IPS DF 4.7 (cell line): ENCODE measurements around the gene PSMD13.
A peak's percentile ranks its signal among the peaks of the same experiment; 100 is the strongest.

Experiments
- DNase-seq: peaks from one replicate; pipeline ENCODE4 v3.0.0-alpha.2; 2013; ENCODE audit warnings: low spot score; ENCODE audit errors: extremely low read depth

Gene PSMD13

DNA sequence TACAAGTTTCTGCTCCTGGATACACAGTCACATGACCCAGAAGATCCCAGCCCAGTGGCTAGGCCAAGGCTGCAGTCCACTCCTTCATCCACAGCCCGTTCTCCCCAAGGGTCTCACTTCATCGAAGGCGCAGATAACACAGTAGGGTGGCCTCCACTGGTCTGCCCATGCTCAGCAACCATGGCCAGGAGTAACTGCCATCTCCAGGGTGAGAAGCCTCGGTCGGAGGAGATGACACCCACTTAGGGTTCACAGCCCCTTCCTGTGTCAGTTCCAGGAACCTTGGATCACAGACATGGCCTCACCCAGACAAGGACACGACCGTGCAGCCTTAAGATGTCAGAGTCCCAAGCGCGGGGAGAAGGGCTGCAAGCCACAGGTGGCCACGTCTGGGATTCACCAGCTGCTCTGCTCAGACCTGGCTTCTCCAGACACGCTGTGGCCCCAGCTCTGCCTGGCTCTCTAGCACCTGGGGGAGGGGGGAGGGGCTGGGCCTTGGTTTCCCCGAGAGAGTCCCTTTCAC lies 32.1 kb upstream of the PSMD13 start:
- no peak for DNase-seq

DNA sequence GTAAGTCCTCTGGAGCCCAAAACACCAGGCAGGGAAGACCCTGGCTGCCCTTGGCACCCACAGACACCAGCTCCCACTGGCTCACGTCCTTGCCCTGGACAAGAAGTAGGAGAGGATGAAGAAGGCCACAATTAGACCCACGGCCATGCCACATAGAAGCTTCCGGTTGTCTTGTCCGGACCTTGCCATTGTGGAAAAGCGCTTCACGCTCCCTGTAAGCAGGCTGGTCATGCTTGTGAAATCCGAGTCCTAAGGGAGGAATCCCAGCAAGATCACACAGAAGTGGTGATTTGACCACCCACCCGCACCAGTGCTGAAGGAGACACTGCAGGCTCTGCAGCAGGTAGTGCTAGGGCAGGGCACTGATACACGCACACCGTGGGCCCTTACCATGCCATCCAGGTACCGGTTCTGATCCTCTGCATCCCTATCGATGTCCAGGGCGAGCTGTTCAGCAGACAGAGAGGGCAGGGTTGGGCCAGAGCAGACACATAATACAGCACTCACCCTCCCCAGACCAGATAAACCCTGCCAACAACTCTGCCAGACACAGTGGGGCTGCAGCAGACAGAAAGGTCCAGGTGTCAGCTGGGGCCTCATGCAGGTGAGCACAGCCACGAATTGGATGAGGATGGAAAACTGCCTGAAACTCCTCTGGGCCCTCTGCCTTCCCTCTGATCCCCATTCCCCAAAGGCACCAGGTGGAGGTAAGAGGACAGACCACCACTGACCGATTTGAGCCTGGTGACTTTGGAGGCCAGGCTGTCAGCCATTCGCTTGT lies 31.4 kb upstream of the PSMD13 start:
- no peak for DNase-seq

DNA sequence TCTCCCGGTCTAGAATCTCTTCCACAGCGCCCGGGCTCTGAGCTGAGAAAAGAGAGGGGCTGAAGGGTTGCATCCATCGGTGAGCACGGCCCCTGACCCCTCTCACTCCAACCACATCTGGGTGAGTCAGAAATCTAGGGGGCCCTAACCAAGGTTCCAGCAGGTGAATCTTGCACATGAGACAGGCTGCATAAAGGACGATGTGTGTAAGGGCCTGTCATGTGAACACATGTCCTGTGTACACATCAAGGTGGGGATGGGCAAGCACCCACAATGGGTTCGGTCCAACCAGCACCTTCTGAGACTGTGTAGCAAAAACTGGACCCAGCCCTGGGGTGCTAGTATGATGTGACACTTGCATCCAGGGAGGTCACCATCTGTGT lies 30.8 kb upstream of the PSMD13 start:
- no peak for DNase-seq

DNA sequence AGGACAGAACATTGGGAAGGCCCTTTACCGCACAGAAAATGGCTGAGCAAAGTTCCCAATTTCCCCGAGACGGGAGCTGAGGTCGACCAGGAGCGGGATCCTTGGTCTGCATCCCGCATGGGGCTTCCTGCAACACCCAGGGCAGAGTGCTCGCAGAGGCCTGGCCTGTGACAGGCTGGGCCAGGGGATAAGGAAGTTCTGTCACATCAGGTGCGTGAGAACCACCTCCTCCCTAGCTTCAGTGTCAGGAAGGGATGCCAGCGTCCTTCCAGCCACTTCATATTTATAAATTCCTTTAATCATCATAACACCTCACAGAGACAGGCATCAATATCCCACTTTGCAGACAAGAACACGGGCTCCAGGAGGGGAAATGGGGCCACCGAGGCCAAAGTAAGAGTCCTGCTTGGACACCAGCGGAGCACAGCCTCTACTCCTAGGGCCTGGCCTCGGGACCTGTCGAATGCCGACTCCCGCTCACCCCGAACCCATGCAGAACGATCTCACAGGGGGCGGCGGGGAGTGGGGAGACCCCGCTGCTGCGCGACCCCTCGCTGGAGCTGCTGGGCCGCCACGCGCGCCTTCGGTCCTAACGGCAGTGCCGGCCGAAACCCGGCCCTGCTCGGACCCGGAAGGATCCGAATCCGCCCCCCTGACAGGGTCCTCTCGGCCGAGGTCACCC lies 30.1 kb upstream of the PSMD13 start:
- no peak for DNase-seq

DNA sequence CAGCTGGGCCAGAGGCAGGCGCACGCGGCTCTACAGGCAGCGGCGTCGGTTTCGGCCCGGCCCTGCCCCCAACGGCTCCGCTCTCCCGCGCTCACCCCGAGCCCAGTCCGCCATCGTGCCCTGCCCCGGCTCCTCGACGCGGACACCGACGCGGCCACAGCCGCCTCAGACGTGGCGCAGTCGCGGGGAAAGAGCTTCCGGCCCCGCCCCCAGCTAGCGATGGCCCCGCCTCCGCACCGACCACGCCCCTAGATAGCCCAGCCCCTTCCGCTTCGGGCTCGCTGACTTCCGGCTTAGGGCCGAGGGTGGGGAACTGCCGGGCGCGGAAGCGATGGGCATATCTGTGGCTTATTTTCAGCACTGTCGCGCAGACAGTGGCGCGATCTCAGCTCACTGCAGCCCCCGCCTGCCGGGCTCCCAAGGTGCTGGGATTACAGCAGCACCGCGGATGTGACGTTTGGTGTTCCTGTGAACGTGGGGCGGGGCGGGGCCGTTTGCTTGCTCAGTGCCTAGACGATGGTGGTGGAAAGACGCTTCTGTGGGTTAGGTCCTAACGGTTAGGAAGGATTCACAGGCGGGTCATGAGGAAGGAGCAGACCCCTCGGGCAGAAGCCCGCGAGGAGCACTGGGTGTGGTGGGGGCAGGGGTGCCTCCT lies 29.4 kb upstream of the PSMD13 start, which contains the start of the genes BET1L and RIC8A:
Gene BET1L, minus strand, starts transcription at position 192 of the 655 bp plus-strand sequence. Its CDS starts 78 bp downstream, at position 114.
Gene RIC8A, plus strand, starts transcription at position 501 of the 655 bp plus-strand sequence. CDS start 1,147 bp downstream, outside the sequence.
- peak; percentile 60 for DNase-seq

DNA sequence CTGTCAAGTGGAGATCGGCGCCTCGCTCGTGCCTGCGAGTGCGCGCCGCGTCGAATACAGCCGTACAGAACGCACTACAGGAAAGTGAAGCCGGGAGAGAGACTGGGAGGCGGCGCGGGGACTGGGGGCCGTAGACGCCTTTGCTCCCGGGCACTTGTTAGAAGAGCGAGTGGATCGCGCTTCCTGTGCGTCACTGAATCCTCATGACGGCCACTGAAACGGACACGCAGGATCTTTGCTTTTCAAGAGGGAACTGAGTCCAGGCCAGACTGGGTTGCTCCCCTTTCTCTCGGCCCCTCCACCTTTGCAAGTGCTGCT lies 29.0 kb upstream of the PSMD13 start:
- DNase-seq, result no peak

DNA sequence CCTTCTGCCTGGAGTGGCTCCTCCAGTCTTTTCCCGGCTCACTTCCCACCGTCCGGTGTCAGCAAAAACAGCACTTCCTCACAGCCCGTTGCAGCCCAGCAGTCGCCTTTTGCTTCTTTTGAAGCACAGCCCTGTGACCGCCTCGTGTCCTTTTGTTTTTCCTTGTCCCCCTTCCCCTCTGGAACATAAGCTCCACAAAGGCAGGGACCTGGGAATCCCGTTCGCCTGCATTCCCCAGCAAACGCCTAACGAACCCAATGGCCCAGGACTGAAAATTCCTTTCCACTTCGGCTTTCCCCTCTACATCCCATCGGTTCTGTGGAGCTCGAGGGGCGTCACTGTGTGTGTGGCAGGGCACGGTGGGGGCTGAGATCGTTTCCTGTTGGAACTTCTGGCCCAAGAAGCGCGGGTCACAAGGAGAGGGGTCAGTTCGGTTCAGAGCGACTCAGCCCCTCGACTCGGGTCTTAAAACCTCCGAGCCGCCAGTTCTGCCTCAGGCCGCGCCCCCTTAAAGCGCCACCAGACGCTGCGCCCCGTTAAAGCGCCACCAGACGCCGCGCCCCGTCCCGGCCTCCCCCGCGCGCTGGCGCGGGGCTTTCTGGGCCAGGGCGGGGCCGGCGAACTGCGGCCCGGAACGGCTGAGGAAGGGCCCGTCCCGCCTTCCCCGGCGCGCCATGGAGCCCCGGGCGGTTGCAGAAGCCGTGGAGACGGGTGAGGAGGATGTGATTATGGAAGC lies 28.4 kb upstream of the PSMD13 start:
- peak; percentile 11 for DNase-seq

DNA sequence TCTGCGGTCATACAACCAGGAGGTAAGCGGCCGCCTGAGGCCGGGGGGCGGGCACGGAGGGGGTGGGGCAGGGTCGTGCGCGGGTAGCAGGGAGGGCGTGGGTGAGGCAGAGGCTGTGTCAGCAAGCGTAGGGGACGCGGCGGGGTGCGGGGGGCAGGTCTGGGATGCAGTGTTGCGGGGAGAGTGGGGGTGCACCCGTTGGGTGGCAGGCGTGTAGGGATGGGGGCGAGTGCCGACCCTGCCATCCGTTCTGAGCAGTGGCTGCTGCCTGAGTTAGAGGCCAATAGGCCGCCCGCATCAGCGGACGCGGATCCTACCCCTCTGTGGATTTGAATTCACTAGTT lies 27.9 kb upstream of the PSMD13 start:
- no peak for DNase-seq

DNA sequence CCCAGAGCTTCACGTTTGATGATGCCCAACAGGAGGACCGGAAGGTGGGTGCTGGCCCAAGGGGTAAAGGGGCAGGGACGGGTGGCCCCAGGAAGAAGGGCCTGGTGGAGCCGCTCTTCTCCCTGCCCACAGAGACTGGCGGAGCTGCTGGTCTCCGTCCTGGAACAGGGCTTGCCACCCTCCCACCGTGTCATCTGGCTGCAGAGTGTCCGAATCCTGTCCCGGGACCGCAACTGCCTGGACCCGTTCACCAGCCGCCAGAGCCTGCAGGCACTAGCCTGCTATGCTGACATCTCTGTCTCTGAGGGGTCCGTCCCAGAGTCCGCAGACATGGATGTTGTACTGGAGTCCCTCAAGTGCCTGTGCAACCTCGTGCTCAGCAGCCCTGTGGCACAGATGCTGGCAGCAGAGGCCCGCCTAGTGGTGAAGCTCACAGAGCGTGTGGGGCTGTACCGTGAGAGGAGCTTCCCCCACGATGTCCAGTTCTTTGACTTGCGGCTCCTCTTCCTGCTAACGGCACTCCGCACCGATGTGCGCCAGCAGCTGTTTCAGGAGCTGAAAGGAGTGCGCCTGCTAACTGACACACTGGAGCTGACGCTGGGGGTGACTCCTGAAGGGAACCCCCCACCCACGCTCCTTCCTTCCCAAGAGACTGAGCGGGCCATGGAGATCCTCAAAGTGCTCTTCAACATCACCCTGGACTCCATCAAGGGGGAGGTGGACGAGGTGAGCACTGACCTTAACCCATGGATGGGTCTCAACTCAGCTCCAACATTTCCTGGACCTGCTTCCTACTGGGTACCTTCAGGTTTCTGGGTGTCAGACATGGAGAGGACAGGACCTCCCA lies 27.3 kb upstream of the PSMD13 start:
- DNase-seq, result no peak

DNA sequence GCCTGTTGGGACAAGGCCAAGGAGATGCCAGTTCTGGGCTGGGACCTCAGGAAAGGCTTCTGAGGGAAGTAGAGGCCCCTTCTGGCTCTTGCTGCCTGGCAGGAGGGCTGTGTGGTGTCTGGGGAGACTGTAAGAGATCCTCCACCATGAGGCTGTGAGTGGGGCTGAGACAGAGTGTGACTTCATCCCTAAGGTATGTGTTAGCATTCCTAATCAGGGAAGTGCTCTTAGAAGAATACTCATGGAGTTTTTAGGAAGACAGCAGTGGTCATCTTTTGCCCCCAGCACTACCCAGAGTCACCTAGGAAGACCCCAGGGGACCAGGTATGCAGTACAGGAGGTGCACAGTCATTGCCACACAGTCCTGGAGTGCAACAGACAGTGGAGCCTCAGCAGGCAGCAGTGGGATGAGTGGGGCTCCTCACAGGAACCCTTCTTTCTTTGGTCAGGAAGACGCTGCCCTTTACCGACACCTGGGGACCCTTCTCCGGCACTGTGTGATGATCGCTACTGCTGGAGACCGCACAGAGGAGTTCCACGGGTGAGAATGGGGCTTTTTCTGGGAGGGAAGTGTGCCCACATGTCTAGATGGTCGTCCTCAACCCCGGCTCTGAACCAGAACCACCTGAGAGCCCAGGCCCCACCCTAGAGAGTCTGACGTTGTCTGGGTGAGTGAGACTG lies 26.5 kb upstream of the PSMD13 start:
- no peak for DNase-seq

DNA sequence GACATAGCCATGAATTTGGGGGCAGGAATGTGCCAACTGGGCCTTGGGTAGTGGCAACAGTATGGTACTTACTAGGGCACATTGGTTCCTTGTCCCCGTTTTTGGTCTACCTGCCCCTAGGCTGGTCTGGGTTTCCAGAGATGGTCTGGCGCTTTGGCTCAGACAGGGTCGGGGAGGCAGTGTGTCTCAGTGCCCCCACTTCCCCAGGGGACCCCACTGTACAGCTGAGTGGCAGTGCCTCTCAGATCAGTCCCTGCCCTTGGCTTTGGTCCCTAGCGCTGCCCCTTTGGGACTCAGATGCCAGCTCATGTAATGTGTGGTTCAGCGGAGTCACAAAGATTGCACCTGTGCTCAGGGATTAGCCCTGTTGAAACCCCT lies 26.0 kb upstream of the PSMD13 start:
- no peak for DNase-seq

DNA sequence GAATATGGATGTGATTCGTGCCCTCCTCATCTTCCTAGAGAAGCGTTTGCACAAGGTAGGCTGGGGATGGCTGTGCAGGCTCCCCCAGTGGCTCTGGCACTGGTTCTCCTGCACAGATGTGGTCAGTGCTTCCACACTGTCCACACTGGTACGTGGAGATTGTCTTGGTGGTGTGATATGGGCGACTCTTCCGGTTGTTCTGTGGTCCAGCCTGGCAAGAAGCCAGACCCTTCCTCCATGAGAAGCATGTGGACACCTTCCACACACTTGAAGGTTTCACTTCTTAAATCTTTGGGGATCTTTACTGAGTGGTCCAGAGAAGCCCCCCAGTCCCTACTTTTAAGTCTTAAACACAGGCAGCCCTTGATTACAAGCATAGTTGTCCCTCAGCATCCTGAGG lies 25.5 kb upstream of the PSMD13 start:
- DNase-seq, result no peak

DNA sequence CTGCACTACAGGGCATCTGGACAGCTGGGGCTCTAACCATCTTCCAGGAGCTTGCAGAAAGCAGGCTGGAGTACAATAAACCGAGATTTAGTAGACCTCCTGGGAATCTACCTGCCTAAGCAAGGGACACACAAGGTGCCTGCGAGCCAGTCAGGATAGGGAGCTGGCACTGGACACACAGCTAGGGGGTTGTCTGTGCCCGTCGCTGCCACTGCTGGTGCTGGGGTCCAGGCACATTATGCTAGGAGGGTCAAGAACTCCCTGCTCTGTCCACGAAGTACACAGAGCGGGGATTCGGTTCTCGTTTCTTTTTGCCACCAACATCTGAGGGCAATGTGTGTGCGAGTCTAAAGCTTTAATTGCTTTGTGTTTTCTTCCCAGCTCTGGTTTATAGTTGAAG lies 25.0 kb upstream of the PSMD13 start:
- no peak for DNase-seq

DNA sequence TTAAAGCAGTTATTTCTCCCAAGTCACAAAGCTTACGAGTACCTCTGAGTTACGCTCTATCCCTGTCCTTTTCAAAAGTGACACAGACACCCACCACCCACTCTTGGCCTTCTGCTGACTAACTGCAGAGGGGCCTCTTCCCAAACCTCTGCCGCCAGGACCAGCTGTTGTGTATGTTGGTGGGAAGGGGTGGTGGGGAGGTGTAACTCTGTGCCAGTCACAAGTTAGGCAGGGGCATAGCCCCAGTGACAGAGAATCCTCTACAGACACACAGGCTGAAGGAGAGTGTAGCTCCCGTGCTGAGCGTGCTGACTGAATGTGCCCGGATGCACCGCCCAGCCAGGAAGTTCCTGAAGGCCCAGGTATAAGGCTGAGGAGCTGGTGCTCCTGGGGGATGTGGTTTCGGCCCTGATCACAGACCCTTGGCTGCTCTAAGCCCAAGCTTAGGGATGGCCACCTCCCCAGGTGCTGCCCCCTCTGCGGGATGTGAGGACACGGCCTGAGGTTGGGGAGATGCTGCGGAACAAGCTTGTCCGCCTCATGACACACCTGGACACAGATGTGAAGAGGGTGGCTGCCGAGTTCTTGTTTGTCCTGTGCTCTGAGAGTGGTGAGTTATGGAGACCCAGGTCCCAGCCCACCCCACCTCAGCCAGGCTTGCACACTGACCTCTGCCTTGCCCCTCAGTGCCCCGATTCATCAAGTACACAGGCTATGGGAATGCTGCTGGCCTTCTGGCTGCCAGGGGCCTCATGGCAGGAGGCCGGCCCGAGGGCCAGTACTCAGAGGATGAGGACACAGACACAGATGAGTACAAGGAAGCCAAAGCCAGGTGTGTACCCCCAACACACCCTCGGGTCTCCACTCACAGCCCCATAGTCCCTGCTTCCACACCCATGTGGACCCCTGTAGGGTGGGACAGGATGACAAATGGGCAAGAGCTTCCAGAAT lies 24.4 kb upstream of the PSMD13 start:
- no peak for DNase-seq

DNA sequence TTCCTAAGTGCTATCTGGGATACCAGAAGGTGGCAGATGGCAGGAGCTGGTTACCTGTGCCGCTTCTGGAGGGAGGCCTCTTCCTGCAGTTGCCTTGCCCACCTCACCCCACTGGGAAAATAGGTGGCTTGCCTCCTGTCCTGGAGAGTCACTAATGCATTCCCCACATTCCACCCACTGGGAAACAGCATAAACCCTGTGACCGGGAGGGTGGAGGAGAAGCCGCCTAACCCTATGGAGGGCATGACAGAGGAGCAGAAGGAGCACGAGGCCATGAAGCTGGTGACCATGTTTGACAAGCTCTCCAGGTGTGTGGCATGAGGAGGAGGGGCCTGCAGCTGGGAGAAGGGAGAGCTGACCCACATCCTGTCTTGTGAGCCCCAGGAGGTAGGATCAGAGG lies 23.7 kb upstream of the PSMD13 start:
- DNase-seq, result no peak

DNA sequence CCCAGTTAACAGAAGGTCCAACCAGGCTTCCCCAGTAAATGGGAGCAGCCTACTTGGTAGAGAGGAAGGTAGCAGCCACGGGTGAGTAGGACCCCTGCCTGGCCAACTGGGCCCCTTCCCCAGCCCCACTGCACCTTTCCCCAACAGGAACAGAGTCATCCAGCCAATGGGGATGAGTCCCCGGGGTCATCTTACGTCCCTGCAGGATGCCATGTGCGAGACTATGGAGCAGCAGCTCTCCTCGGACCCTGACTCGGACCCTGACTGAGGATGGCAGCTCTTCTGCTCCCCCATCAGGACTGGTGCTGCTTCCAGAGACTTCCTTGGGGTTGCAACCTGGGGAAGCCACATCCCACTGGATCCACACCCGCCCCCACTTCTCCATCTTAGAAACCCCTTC lies 22.7 kb upstream of the PSMD13 start:
- no peak for DNase-seq

DNA sequence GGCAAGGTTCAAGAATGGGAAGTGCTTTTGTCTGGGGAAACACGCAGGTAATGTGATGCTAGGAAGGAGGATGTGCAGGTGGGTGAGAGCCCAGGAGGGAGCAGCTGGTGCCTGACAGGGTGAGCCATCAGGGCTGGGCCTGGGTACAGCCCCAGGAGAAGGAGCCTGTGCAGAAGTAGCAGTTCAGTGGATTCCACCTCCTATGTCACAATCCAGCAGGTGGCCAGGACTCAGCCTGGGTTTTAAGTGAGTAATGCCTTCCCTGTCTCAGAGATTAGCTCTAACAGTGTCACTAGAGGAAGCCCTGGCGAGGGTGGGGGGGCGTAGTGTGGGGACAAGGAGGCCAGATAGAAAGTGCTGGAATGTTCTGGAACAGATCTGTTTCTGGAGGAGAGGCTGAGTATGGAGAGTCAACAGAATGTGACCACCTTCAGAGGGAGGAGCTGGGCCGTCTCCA lies 21.2 kb upstream of the PSMD13 start:
- DNase-seq, result no peak

DNA sequence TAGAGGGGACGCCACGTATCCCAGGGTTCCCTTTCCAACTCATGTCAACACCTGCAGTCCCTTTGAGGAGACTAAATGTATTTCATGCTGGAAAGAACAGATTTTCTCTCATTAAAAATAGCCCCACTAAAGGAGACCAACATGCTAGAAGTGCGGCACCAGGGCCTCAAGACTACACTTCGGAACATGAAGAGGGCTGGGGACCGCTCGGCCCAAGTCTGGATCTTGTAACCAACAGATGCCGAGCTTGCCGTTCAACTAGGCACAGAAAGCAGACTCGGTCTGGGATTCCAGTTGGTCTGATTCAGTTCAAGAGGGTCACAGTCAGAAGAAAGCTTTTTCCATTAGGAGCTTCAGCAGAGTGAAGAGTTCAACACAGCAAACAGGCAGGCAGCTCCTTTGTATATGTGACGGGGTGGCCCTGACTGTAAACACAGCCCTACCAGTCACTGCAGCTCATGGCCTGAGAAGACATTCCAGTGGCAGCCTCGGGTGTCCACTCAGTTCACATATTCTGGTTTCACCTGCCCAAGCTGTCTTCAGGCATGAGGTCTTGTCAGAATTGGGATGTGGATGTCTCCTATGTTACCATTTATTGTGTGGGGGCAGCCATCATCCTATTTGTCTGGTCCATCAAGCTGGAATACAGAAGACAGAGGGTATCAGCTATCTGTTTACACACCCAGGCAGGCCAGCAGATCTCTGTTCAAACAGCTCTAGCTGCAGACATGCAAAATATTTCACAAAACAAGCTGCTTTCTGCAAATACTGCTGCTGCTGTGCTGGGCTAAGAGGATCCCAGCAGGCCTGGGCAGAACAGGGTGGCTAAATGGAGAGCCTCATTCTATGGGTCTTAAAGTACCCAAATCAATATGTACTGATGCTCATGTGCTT lies 20.4 kb upstream of the PSMD13 start:
- DNase-seq, result no peak
